Measurements from ENCODE around the gene TTC39C. TPM values are rescaled to one million over a fixed set of nuclear protein-coding genes. Genes with fewer than 3 reads are reported as not detected.
A peak's percentile ranks its signal among the peaks of the same experiment; 100 is the strongest.

TTC39C gene
- total RNA-seq, 1 donor from 2014 or later: 14.3 TPM

DNA sequence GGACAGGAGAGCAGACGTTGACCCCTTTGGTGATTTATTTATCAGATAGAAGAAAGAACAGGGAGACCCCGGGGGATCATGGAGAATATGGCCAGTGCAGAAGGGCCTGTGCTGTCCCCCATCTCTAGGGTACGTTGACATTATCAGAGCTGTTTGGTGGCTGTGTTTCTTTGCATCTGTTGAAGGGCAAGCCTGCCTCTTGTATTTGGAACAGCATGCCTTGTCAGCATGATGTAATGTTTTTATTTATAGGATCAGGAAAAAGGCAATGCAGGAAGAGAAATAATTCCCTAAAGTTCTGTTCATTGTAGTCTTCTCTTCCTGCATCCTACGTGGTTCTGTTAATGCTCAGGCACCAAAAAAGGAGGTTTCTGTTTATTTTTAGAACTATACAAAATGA, 74.5 kb downstream of the TTC39C start:
- peaks cover 12% of the 10 kb centered on the region for H3K4me1 Mint-ChIP-seq (ENCODE audit: unreplicated experiment)
- TF ChIP-seq, protein P1, sequence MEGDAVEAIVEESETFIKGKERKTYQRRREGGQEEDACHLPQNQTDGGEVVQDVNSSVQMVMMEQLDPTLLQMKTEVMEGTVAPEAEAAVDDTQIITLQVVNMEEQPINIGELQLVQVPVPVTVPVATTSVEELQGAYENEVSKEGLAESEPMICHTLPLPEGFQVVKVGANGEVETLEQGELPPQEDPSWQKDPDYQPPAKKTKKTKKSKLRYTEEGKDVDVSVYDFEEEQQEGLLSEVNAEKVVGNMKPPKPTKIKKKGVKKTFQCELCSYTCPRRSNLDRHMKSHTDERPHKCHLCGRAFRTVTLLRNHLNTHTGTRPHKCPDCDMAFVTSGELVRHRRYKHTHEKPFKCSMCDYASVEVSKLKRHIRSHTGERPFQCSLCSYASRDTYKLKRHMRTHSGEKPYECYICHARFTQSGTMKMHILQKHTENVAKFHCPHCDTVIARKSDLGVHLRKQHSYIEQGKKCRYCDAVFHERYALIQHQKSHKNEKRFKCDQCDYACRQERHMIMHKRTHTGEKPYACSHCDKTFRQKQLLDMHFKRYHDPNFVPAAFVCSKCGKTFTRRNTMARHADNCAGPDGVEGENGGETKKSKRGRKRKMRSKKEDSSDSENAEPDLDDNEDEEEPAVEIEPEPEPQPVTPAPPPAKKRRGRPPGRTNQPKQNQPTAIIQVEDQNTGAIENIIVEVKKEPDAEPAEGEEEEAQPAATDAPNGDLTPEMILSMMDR (IDR thresholded peaks at IDR 0.05; ENCODE audit: unreplicated experiment): no peak
- no peak for DNase-seq (ENCODE audit: low spot score)
- peak overlapping the region; percentile 52 for H3K4me3 Mint-ChIP-seq (ENCODE audit: unreplicated experiment)
- H3K27me3 Mint-ChIP-seq (ENCODE audit: unreplicated experiment): no peaks in the 10 kb centered on the region
- H3K9me3 Mint-ChIP-seq (ENCODE audit: unreplicated experiment): no peaks in the 10 kb centered on the region
- peak overlapping the region; percentile 54 for H3K27ac Mint-ChIP-seq (ENCODE audit: unreplicated experiment)
- no peaks in the 10 kb centered on the region for H3K36me3 Mint-ChIP-seq (ENCODE audit: low read depth, unreplicated experiment)

DNA sequence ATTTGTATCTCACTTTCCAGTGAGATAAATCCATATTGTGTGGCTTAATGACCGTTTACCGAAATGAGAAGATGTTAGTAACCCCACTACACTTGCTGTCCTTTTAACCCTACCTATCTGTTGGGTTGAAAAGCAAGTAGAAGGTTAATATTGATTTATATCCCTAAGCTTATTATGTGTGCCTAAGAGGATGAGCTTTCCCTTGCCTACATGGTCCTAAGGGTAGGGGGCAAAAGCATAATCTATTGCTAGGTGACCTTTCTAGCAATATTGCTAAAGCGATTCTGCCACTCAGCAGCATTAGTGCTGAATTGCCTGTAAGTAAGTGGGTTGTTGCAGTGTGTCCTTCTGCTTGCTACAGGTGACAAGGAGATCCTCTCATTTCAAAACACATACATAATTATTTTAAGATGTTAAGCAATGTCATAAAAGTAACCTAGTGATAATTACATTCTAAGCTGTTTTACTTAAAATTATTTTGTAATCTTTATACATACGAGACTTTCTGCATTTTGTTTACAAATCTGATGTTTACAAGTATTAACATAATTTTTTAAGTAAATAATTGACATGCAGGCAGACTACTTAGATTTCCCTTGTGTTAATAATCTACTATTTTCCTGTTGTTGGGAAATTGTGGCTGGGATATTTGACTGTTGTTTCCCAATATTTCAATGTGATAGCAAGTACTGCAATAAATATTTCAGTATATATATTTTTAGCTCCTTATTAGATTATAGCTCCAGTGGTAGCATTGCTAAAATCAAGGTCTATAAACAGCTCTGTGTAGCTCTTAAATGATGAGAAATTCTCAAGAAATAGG, 75.2 kb downstream of the TTC39C start:
- TF ChIP-seq, protein P1 (IDR thresholded peaks at IDR 0.05; ENCODE audit: unreplicated experiment): no peak
- H3K27ac Mint-ChIP-seq (ENCODE audit: unreplicated experiment): no peak overlapping the region
- no peak for DNase-seq (ENCODE audit: low spot score)
- H3K4me3 Mint-ChIP-seq (ENCODE audit: unreplicated experiment): no peak overlapping the region
- H3K4me1 Mint-ChIP-seq (ENCODE audit: unreplicated experiment): peaks cover 12% of the 10 kb centered on the region
- no peaks in the 10 kb centered on the region for H3K36me3 Mint-ChIP-seq (ENCODE audit: low read depth, unreplicated experiment)
- no peaks in the 10 kb centered on the region for H3K9me3 Mint-ChIP-seq (ENCODE audit: unreplicated experiment)
- no peaks in the 10 kb centered on the region for H3K27me3 Mint-ChIP-seq (ENCODE audit: unreplicated experiment)

GRCh38 chr18:24090876-24091275, 76.3 kb downstream of the TTC39C start:
- peaks cover 12% of the 10 kb centered on the region for H3K4me1 Mint-ChIP-seq (ENCODE audit: unreplicated experiment)
- no peaks in the 10 kb centered on the region for H3K27me3 Mint-ChIP-seq (ENCODE audit: unreplicated experiment)
- TF ChIP-seq, protein P1 (IDR thresholded peaks at IDR 0.05; ENCODE audit: unreplicated experiment): no peak
- H3K27ac Mint-ChIP-seq (ENCODE audit: unreplicated experiment): no peak overlapping the region
- H3K9me3 Mint-ChIP-seq (ENCODE audit: unreplicated experiment): no peaks in the 10 kb centered on the region
- no peak overlapping the region for H3K4me3 Mint-ChIP-seq (ENCODE audit: unreplicated experiment)
- no peaks in the 10 kb centered on the region for H3K36me3 Mint-ChIP-seq (ENCODE audit: low read depth, unreplicated experiment)
- no peak for DNase-seq (ENCODE audit: low spot score)

- DNase-seq (ENCODE audit: low spot score): no peak
- Mint-ChIP-seq H3K9me3 (ENCODE audit: unreplicated experiment) (no peaks in the 10 kb centered on the region), H3K36me3 (ENCODE audit: low read depth, unreplicated experiment) (peaks cover 10% of the 10 kb centered on the region), H3K4me1 (ENCODE audit: unreplicated experiment) (peaks cover under 1% of the 10 kb centered on the region), H3K27me3 (ENCODE audit: unreplicated experiment) (no peaks in the 10 kb centered on the region), H3K4me3 (ENCODE audit: unreplicated experiment) (no peak overlapping the region), H3K27ac (ENCODE audit: unreplicated experiment) (no peak overlapping the region)
- TF ChIP-seq, protein P1 (IDR thresholded peaks at IDR 0.05; ENCODE audit: unreplicated experiment): no peak
Observed at GRCh38 chr18:24094561-24094960, 80.0 kb downstream of the TTC39C start.

DNA sequence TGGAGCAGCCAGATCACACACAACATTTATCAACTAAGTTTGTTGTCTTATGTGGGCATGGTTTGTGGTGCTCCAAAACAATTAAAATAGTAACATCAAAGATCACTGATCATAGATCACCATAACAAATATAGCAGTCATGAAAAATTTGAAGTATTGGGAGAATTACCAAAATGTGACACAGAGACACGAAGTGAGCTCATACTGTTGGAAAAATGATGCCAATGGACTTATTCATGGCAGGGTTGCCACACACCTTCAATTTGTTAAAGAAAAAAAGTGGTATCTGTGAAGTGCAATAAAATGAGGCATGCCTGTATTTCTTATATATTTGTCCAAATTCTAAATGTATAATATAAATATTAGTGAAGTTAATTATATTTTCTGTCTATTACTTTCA, 81.4 kb downstream of the TTC39C start:
- no peak overlapping the region for H3K27ac Mint-ChIP-seq (ENCODE audit: unreplicated experiment)
- DNase-seq (ENCODE audit: low spot score): no peak
- no peaks in the 10 kb centered on the region for H3K4me1 Mint-ChIP-seq (ENCODE audit: unreplicated experiment)
- H3K27me3 Mint-ChIP-seq (ENCODE audit: unreplicated experiment): no peaks in the 10 kb centered on the region
- H3K36me3 Mint-ChIP-seq (ENCODE audit: low read depth, unreplicated experiment): peaks cover 10% of the 10 kb centered on the region
- no peaks in the 10 kb centered on the region for H3K9me3 Mint-ChIP-seq (ENCODE audit: unreplicated experiment)
- TF ChIP-seq, protein P1 (IDR thresholded peaks at IDR 0.05; ENCODE audit: unreplicated experiment): no peak
- H3K4me3 Mint-ChIP-seq (ENCODE audit: unreplicated experiment): peak overlapping the region; percentile 51

Data from endothelial cell (in vitro differentiated cells).